GM10266 (cell line): ENCODE results near the gene SLC12A9.

ENCODE experiments used
- DNase-seq: peaks from one replicate; pipeline ENCODE4 v3.0.0; 2012; ENCODE audit errors: extremely low spot score
- TF ChIP-seq, protein P1 (sequence below): IDR thresholded peaks from 2 replicates; pipeline ENCODE4 v1.5.1; 2012; ENCODE audit warnings: mild to moderate bottlenecking, low read depth; ENCODE audit not compliant: control insufficient read depth, insufficient read depth; ENCODE audit errors: missing control alignments

Gene SLC12A9

DNA sequence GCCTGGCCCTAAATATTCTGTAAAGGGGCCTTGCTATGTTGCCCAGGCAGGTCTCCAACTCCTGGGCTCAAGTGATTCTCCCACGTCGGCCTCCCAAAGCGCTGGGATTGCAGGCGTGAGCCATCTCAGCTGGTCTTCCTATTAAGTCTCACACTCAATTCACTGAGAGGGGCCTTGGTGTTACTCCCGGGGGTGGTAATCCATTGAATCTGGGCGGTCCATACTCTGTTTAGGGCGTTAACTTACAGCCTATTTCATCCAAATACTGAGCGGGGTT lies 21.7 kb downstream of the SLC12A9 start:
- TF ChIP-seq, protein P1, sequence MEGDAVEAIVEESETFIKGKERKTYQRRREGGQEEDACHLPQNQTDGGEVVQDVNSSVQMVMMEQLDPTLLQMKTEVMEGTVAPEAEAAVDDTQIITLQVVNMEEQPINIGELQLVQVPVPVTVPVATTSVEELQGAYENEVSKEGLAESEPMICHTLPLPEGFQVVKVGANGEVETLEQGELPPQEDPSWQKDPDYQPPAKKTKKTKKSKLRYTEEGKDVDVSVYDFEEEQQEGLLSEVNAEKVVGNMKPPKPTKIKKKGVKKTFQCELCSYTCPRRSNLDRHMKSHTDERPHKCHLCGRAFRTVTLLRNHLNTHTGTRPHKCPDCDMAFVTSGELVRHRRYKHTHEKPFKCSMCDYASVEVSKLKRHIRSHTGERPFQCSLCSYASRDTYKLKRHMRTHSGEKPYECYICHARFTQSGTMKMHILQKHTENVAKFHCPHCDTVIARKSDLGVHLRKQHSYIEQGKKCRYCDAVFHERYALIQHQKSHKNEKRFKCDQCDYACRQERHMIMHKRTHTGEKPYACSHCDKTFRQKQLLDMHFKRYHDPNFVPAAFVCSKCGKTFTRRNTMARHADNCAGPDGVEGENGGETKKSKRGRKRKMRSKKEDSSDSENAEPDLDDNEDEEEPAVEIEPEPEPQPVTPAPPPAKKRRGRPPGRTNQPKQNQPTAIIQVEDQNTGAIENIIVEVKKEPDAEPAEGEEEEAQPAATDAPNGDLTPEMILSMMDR = no peak

DNA sequence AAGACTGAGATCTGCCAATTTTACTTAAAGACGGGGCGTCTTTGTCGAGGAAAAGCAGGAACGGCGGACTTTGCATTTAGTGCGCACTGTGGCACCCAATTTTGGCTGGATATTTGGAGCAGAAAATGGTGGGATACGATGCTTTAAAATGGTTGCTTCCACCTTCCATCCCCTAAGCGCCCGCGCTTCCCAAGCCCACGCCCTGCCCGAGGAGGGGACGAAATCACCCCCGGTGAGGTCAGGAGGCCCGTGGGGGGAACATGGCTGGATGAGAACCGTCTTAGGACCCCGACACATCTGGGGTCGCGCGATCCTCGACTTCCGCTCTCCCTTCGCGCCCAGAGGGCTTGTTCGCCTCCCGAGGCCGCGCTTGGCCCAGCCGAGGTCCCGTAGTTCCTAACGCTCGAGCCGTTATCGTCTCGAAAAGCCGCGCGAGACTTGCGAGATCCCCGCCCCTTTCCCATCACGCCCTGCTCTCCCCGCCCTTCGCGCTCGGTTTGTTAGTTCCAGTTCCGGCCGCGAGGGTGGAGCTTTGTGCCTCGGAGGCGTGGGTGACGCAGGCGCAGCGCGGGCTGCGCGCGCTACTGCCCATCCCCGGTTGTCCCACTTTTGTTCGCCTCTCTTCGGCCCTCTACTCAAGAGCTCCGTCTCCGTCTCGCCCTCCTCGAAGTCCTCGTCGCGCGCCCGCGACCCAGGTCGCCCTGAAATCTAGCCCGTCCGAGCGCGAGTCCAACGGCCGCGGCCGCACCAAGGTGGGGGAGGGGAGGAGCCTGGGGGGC lies 22.3 kb downstream of the SLC12A9 start, which contains the start of gene SRRT:
TSS of gene SRRT (plus strand) at position 527 of the 779 bp plus-strand sequence. CDS start 488 bp downstream, outside the sequence.
- peak; percentile 99 for DNase-seq
- TF ChIP-seq, protein P1 = no peak

More for the DNA sequence above, 21.7 kb downstream of the SLC12A9 start:
- no peak for DNase-seq

DNA sequence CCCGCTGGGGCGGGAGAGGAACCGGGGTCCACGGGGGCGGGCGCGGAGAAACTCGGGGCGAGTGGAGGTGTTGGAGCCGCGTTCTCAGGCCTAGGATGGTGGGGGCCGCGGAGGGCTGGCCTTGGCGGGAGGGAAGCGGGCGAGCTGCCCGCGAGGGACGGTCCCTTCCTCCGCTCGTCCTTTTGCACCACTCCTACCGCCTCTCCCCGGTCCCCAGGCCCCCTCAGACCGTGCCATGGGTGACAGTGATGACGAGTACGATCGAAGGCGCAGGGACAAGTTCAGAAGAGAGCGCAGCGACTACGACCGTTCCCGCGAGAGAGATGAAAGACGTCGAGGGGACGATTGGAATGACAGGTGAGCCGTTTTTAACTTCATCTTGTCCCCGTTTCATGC lies 22.8 kb downstream of the SLC12A9 start:
- TF ChIP-seq, protein P1 = no peak
- no peak for DNase-seq

DNA sequence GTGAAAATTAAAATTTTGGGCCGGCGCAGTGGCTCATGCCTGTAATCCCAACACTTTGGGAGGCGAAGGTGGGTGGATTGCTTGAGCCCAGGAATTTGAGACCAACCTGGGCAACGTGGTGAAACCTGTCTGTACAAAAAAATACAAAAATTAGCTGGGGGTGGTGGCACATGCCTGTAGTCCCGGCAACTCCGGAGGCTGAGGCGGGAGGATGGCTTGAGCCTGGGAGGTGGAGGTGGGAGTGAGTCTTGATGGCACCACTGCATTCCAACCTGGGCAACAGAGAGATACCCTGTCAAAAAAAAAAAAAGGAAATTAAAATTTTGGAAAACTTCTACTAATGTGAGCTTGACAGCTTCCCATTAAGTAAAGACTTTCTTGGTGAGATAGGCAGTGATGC lies 25.5 kb downstream of the SLC12A9 start:
- TF ChIP-seq, protein P1 = no peak
- no peak for DNase-seq

DNA sequence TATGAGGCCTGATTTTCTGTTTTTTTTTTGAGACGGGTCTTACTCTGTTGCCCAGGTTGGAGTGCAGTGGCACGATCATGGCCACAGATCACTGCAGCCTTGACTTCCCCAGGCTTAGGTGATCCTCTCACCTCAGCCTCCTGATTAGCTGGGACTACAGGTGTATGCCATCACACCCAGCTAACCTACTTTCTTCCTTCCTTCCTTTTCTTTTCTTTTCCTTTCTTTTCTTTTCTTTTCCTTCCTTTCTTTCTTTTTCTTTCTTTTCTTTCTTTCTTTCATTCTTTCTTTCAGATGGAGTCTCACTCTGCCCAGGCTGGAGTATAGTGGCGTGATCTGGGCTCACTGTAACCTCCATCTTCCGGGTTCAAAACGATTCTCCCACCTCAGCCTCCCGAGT lies 26.2 kb downstream of the SLC12A9 start:
- TF ChIP-seq, protein P1 = no peak
- DNase-seq = no peak

DNA sequence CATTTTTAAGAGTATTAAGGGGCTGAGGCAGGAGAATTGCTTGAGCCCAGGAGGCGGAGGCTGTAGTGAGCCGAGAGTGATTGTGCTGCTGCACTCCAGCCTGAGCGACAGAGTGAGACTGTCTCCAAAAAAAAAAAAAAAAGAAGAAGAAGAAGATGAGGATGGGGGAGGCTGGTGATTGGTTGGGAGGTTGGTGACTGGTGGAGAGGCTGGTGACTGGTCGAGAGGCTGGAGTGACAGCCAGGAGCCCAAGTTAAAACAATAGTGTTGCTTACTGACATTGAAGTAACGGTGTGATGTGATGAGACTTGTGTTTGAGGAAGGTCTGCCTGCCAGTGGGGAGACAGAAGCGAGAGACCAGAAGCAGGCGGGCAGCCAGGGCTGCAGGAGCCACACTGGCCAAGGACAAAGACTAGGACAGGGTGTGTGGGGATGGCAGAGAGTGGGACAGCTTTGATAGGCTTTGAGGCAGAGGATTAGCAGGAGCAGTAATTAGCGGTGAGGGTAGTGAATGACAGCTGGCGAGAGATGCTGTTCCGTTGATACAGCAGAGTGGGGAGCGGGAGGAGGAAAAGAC lies 27.3 kb downstream of the SLC12A9 start:
- TF ChIP-seq, protein P1 = no peak
- no peak for DNase-seq

DNA sequence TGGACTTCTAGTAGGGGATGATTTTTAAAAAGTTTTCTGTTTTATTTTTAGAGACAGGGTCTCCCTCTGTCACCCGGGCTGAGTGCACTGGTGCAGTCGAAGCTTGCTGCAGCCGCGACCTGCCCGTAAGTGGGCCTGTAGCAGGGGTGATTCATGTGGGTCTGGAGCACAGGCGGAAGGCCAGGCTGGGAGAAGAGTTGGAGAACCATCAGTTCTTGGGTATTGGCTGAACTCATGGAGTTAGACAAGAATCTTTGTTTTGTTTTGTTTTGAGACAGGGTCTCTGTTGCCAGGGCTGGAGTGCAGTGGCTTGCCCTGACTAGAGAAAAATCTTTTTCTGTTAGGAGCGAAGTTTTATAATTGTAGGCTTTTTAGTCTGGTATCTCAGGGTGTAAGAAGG lies 28.1 kb downstream of the SLC12A9 start:
- TF ChIP-seq, protein P1 = no peak
- DNase-seq = no peak
